ENCODE results near the gene CRYGD. TPM values are rescaled to one million over a fixed set of nuclear protein-coding genes. Genes with fewer than 3 reads are reported as not detected.
A peak's percentile ranks its signal among the peaks of the same experiment; 100 is the strongest.
"Not testable (repeated sequence)": the region's sequence is repeated elsewhere in the genome, so short reads cannot be mapped to it uniquely, and the experiment has no call there.

Gene CRYGD
- total RNA-seq, 1 experiment from 2014 or later, result 4.6 TPM

GRCh38 chr2:208112969-208113368 lies 11.4 kb downstream of the CRYGD start:
- CTCF ChIA-PET, result interaction anchor here (0.7 to 1.3 kb wide), 4 partner anchors 9 to 142 kb away, joined by 3 to 9 read pairs (median 4); partner anchors contain the start of gene IDH1
- DNase-seq (ENCODE audit: low spot score), result peak; percentile 72
- TF ChIP-seq JUN (CRISPR knock-in tag; IDR thresholded peaks at IDR 0.05) (no peak), ETV6 (CRISPR knock-in tag; IDR thresholded peaks at IDR 0.05) (peak; percentile 37; the same call in 1 of the 2 replicates), SP1 (CRISPR knock-in tag; conservative IDR thresholded peaks at IDR 0.05) (0 out of 2 replicates have a peak, but pooled peaks have one; percentile 35), FOXK1 (CRISPR knock-in tag; IDR thresholded peaks at IDR 0.05) (peak; percentile 65)
- ATAC-seq, result peak; percentile 96
- H3K4me1 Mint-ChIP-seq, result peaks cover 35% of the 10 kb centered on the region
- H3K4me3 Mint-ChIP-seq, result peak overlapping the region; percentile 67
- no peaks in the 10 kb centered on the region for H3K27me3 Mint-ChIP-seq (ENCODE audit: low read depth)
- POLR2A ChIA-PET, result interaction anchor here (0.7 kb wide), 1 partner anchor 125 kb away, joined by 4 read pairs; no protein-coding TSS in a partner anchor
- H3K36me3 Mint-ChIP-seq, result 0 out of 2 replicates have a peak, but pooled peaks cover 2% of the 10 kb centered on the region
- H3K27ac Mint-ChIP-seq, result peak overlapping the region; percentile 91
- 0 out of 2 replicates have a peak, but pooled peaks cover 7% of the 10 kb centered on the region for H3K9me3 Mint-ChIP-seq

- ATAC-seq (peak; percentile 55), DNase-seq (ENCODE audit: low spot score) (peak; percentile 48)
- peaks cover 41% of the 10 kb centered on the region for H3K4me1 Mint-ChIP-seq
Observed at GRCh38 chr2:208112273-208112745, 12.0 kb downstream of the CRYGD start.

GRCh38 chr2:208103616-208104015 lies 20.7 kb downstream of the CRYGD start:
- peaks cover 3% of the 10 kb centered on the region; the same call in 1 of the 2 replicates for H3K9me3 Mint-ChIP-seq
- H3K4me3 Mint-ChIP-seq, result no peak overlapping the region
- peak; percentile 54 for ATAC-seq
- TF ChIP-seq NFYB (CRISPR knock-in tag; conservative IDR thresholded peaks at IDR 0.05; ENCODE audit: low read depth), result no peak
- peaks cover 49% of the 10 kb centered on the region for H3K4me1 Mint-ChIP-seq
- H3K36me3 Mint-ChIP-seq, result 0 out of 2 replicates have a peak, but pooled peaks cover 2% of the 10 kb centered on the region
- H3K27me3 Mint-ChIP-seq (ENCODE audit: low read depth), result no peaks in the 10 kb centered on the region
- no peak overlapping the region for H3K27ac Mint-ChIP-seq
- ChIA-PET POLR2A (no interaction called here), CTCF (interaction anchor here (0.7 to 2.4 kb wide), 7 partner anchors 10 to 338 kb away, joined by 3 to 30 read pairs (median 5); partner anchors contain the start of gene IDH1)
- no peak for DNase-seq (ENCODE audit: low spot score)

More at GRCh38 chr2:208112273-208112745, 12.0 kb downstream of the CRYGD start:
- H3K27me3 Mint-ChIP-seq (ENCODE audit: low read depth); H3K27ac Mint-ChIP-seq; H3K36me3 Mint-ChIP-seq; H3K9me3 Mint-ChIP-seq; POLR2A ChIA-PET: not testable (repeated sequence)
- H3K4me3 Mint-ChIP-seq, result peak overlapping the region; percentile 67
- CTCF ChIA-PET, result interaction anchor here (1.2 to 1.3 kb wide), 2 partner anchors 10 to 11 kb away, joined by 3 to 9 read pairs; no protein-coding TSS in a partner anchor

- DNase-seq (ENCODE audit: low spot score) (no peak), ATAC-seq (peak; percentile 80)
- no peak overlapping the region; the same call in 1 of the 2 replicates for H3K27ac Mint-ChIP-seq
- TF ChIP-seq MYBL2 (CRISPR knock-in tag; IDR thresholded peaks at IDR 0.05), result no peak
- TF ChIP-seq ZNF396 (CRISPR knock-in tag; IDR thresholded peaks at IDR 0.05; ENCODE audit: borderline replicate concordance), result no peak
- no peak for TF ChIP-seq AFF4 (CRISPR knock-in tag; IDR thresholded peaks at IDR 0.05; ENCODE audit: borderline replicate concordance)
- TF ChIP-seq USF2 (CRISPR knock-in tag; IDR thresholded peaks at IDR 0.05), result no peak
- TF ChIP-seq RORB (CRISPR knock-in tag; IDR thresholded peaks at IDR 0.05), result no peak
- TF ChIP-seq TP53 (CRISPR knock-in tag; IDR thresholded peaks at IDR 0.05), result no peak
- TF ChIP-seq SOX15 (CRISPR knock-in tag; IDR thresholded peaks at IDR 0.05), result no peak
- no peak for TF ChIP-seq ZNF671 (CRISPR knock-in tag; IDR thresholded peaks at IDR 0.05)
- no peak for TF ChIP-seq ATF2 (CRISPR knock-in tag; IDR thresholded peaks at IDR 0.05; ENCODE audit: borderline replicate concordance, low read depth)
- TF ChIP-seq MAX (CRISPR knock-in tag; IDR thresholded peaks at IDR 0.05), result no peak
- no peak for TF ChIP-seq ZNF423 (CRISPR knock-in tag; IDR thresholded peaks at IDR 0.05)
- TF ChIP-seq ATF6 (CRISPR knock-in tag; IDR thresholded peaks at IDR 0.05), result no peak
- no peaks in the 10 kb centered on the region for H3K27me3 Mint-ChIP-seq (ENCODE audit: low read depth)
- peaks cover 35% of the 10 kb centered on the region for H3K4me1 Mint-ChIP-seq
- CTCF ChIA-PET, result interaction anchor here (0.8 to 2.4 kb wide), 32 partner anchors 9 to 475 kb away, joined by 3 to 30 read pairs (median 5); partner anchors contain the start of genes CRYGB, IDH1, PIKFYVE and PTH2R
- POLR2A ChIA-PET, result interaction anchor here (1.5 to 1.7 kb wide), 2 partner anchors 9 to 152 kb away, joined by 3 to 6 read pairs; partner anchors contain the start of gene IDH1
- H3K4me3 Mint-ChIP-seq, result no peak overlapping the region
- peaks cover 3% of the 10 kb centered on the region; the same call in 1 of the 2 replicates for H3K9me3 Mint-ChIP-seq
- no peaks in the 10 kb centered on the region for H3K36me3 Mint-ChIP-seq
Observed at GRCh38 chr2:208101716-208102631, 22.4 kb downstream of the CRYGD start.
